Neutrophil (primary cell): Measurements from ENCODE around the gene MLPH.

Experiments used
- H3K27ac ChIP-seq: fragments of 200-600 bp; sonication (generic); 2 replicates; pipeline ENCODE4 v1.5.1; 2016; ENCODE audit warnings: mild to moderate bottlenecking, moderate library complexity
- H3K27me3 ChIP-seq: fragments of 200-600 bp; sonication (generic); 2 replicates; pipeline ENCODE4 v1.6.0; 2016; ENCODE audit warnings: mild to moderate bottlenecking
- H3K36me3 ChIP-seq: fragments of 200-600 bp; sonication (generic); 2 replicates; pipeline ENCODE4 v1.5.1; 2017
- H3K4me1 ChIP-seq, 2 experiments: fragments of 200-600 bp in 1 of 2; sonication (generic) in 1 of 2; 1 replicate in 1 of 2; 2 replicates in 1 of 2; pipeline versions ENCODE4 v1.5.1 to v1.6.1; 2013 to 2016; ENCODE audit warnings: low read depth in 1 of 2, low read length in 1 of 2, mild to moderate bottlenecking in 1 of 2, moderate library complexity in 1 of 2; ENCODE audit not compliant: control insufficient read depth in 1 of 2, insufficient read depth in 1 of 2
- H3K4me3 ChIP-seq, 2 experiments: fragments of 200-600 bp in 1 of 2; sonication (generic) in 1 of 2; 1 replicate in 1 of 2; 2 replicates in 1 of 2; pipeline ENCODE4 v1.5.1; 2013 to 2016; ENCODE audit warnings: low read depth in 1 of 2, low read length in 1 of 2, mild to moderate bottlenecking in 1 of 2, moderate library complexity in 1 of 2
- H3K9me3 ChIP-seq: fragments of 200-600 bp; sonication (generic); 2 replicates; pipeline ENCODE4 v1.5.1; 2016
- TF ChIP-seq, protein P1 (sequence below): fragments of 200-600 bp; sonication (generic); IDR thresholded peaks from 2 replicates; pipeline ENCODE4 v1.5.1; 2016; ENCODE audit warnings: antibody characterized with exemption

The MLPH gene

DNA sequence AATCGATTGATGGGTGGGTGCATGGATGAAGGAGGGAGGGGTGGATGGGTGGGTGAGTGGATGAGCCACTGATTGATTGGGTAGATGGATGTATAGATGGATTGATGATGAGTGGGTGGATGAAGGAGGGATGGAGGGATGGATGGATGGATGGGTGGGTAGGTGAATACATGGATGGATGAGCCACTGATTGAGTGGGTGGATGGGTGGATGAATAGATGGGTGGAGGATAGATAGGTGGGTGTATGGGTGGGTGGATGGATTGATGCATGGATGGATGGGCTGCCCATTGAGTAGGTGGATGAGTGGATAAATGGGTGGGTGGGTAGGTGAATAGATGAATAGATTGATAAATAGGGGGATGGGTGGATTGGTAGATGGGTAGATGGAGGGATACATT lies 30.9 kb downstream of the MLPH start:
- Histone ChIP-seq H3K27ac (no peak overlapping the region), H3K9me3 (no peaks in the 10 kb centered on the region), H3K27me3 (no peaks in the 10 kb centered on the region), H3K36me3 (no peaks in the 10 kb centered on the region), H3K4me3 (no peak overlapping the region), H3K4me1 (no peaks in the 10 kb centered on the region)
- TF ChIP-seq, protein P1, sequence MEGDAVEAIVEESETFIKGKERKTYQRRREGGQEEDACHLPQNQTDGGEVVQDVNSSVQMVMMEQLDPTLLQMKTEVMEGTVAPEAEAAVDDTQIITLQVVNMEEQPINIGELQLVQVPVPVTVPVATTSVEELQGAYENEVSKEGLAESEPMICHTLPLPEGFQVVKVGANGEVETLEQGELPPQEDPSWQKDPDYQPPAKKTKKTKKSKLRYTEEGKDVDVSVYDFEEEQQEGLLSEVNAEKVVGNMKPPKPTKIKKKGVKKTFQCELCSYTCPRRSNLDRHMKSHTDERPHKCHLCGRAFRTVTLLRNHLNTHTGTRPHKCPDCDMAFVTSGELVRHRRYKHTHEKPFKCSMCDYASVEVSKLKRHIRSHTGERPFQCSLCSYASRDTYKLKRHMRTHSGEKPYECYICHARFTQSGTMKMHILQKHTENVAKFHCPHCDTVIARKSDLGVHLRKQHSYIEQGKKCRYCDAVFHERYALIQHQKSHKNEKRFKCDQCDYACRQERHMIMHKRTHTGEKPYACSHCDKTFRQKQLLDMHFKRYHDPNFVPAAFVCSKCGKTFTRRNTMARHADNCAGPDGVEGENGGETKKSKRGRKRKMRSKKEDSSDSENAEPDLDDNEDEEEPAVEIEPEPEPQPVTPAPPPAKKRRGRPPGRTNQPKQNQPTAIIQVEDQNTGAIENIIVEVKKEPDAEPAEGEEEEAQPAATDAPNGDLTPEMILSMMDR, result no peak

DNA sequence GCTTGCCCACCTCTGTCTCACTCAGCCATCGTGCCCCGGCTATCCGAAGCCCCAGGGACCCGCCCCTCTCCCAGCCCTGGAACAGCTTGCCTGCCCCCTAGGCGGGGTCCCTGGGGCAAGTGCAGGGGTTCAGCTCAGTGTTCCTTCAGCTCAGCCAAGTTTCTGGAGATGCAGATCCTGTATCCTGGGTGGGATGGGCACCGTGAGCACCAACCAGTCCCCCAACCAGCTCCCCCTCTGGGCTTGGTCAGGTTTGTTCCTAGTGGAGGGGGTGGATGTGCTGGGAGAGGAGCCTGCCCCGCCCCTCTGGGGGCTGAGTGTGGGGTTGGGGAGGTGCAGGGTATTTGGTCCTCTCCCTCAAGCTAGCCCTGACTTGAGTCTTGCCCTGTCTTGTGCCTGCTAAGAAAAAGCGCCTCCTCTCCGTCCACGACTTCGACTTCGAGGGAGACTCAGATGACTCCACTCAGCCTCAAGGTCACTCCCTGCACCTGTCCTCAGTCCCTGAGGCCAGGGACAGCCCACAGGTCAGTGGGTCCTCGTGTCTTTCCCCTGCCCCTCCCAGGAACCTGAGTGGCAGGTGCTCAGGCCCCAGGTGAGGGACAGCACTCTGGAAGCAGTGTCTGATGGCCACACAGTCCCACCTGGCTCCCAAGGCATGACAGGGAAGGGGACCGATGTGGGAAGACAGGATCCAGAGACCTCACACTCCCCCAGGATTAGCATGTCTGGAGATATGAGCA lies 32.6 kb downstream of the MLPH start:
- Histone ChIP-seq H3K27me3 (no peaks in the 10 kb centered on the region), H3K9me3 (no peaks in the 10 kb centered on the region), H3K4me1 (no peaks in the 10 kb centered on the region), H3K4me3 (no peak overlapping the region), H3K36me3 (no peaks in the 10 kb centered on the region), H3K27ac (no peak overlapping the region)
- TF ChIP-seq, protein P1, result no peak

DNA sequence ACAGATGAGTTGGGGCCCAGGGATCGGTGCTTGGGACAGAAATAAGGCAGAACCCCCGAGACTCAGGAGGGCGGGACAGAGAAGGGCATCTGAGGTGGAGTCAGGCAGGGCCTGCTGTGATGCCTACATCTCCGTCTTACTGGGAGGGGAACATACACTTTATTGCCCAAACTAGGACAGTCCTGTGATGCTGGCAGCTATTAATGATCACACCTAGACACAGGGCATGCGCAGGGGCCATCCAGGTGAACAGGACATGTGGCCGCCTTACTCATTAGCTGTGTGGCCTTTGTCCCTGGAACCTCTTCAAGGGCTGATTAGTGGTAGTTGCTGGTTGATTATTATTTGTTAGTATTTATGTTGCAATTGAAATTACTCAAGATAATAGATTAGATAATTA lies 33.2 kb downstream of the MLPH start:
- no peaks in the 10 kb centered on the region for H3K9me3 ChIP-seq
- H3K27ac ChIP-seq, result no peak overlapping the region
- no peaks in the 10 kb centered on the region for H3K36me3 ChIP-seq
- H3K27me3 ChIP-seq, result no peaks in the 10 kb centered on the region
- TF ChIP-seq, protein P1, result no peak
- H3K4me1 ChIP-seq, result no peaks in the 10 kb centered on the region
- no peak overlapping the region for H3K4me3 ChIP-seq

DNA sequence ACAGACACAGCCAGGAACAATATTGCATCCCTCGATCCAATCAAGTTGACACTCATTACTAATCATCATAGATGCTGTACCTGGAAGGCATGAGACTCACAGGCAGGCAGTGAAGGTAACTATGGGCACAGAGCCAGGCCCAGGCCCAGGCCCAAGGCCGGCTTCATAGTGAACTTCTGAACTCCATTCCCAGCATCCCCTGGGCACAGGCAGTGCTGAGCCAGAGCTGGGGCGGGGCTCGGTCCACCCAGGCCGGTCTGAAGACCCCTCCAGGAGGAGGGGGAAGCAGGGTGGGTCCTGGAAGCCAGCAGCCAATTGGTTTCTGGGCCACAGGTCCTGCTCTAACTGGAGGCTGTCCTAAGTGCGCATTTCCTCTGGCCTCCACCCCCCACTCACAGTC lies 37.6 kb downstream of the MLPH start:
- H3K4me3 ChIP-seq, result no peak overlapping the region
- H3K4me1 ChIP-seq, result no peaks in the 10 kb centered on the region
- no peak overlapping the region for H3K27ac ChIP-seq
- no peaks in the 10 kb centered on the region for H3K36me3 ChIP-seq
- TF ChIP-seq, protein P1, result no peak
- H3K9me3 ChIP-seq, result no peaks in the 10 kb centered on the region
- no peaks in the 10 kb centered on the region for H3K27me3 ChIP-seq

DNA sequence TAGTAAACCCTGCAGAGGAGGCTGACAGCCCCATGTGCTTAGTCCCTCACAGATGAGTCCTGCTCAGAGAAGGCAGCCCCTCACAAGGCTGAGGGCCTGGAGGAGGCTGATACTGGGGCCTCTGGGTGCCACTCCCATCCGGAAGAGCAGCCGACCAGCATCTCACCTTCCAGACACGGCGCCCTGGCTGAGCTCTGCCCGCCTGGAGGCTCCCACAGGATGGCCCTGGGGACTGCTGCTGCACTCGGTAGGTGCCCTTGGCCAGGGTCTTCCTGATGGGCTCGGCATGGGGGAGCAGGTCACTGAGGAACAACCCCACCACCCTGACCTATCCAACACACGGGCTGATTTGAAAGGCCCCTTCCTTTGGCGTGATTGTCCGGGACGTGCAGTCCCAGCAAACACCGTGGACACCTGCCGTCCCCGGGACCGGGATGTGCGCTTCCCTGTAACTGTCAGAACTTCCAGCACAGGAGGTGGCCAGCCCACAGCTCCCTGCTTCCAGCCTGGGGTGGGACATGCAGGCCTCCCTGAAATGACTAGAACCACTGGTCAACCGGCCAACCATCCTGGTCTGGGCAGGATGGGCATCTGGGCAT lies 38.6 kb downstream of the MLPH start:
- no peaks in the 10 kb centered on the region for H3K36me3 ChIP-seq
- H3K27me3 ChIP-seq, result no peaks in the 10 kb centered on the region
- no peak overlapping the region for H3K27ac ChIP-seq
- no peak overlapping the region for H3K4me3 ChIP-seq
- no peaks in the 10 kb centered on the region for H3K9me3 ChIP-seq
- TF ChIP-seq, protein P1, result no peak
- H3K4me1 ChIP-seq, result no peaks in the 10 kb centered on the region
